CD4-positive, CD25-positive, alpha-beta regulatory T cell (primary cell): ENCODE data around the gene NOP14. TPM values are rescaled to one million over a fixed set of nuclear protein-coding genes. Genes with fewer than 3 reads are reported as not detected.
A peak's percentile ranks its signal among the peaks of the same experiment; 100 is the strongest.
"Not testable (repeated sequence)": the region's sequence is repeated elsewhere in the genome, so short reads cannot be mapped to it uniquely, and the experiment has no call there.

Experiments used
- ATAC-seq, 2 donors: fragments of 150-1000 bp; cut with Tn5 transposase; one replicate each; pipeline ENCODE4 v1.10.0; 2021; ENCODE audit warnings: low read depth in 2 of 2, moderate number of reproducible peaks in 2 of 2, moderate library complexity in 1 of 2
- DNase-seq, 3 donors: peaks; one replicate each; pipeline versions ENCODE4 v3.0.0 to v3.0.0-alpha.2; 2012 to 2022; ENCODE audit warnings: mixed read lengths in 1 of 3
- H3K27ac ChIP-seq: one replicate; pipeline ENCODE4 v1.7.0; 2013; ENCODE audit warnings: mild to moderate bottlenecking, low read length; ENCODE audit not compliant: insufficient read depth, poor library complexity, severe bottlenecking
- H3K27me3 ChIP-seq: one replicate; pipeline ENCODE4 v1.7.0; 2013; ENCODE audit warnings: low read length; ENCODE audit not compliant: control insufficient read depth, insufficient read depth
- H3K36me3 ChIP-seq: one replicate; pipeline ENCODE4 v1.7.0; 2013; ENCODE audit warnings: mild to moderate bottlenecking, low read length, moderate library complexity; ENCODE audit not compliant: control insufficient read depth, insufficient read depth
- H3K4me1 ChIP-seq: 2 replicates; pipeline ENCODE4 v1.7.0; 2013; ENCODE audit warnings: mild to moderate bottlenecking, low read length; ENCODE audit not compliant: insufficient read depth, control insufficient read depth, poor library complexity, severe bottlenecking
- H3K4me3 ChIP-seq: one replicate; pipeline ENCODE4 v1.7.0; 2013; ENCODE audit warnings: low read depth, mild to moderate bottlenecking, low read length, moderate library complexity
- H3K9me3 ChIP-seq, 2 experiments: 1 replicate in 1 of 2; 2 replicates in 1 of 2; pipeline ENCODE4 v1.7.0; 2013; ENCODE audit warnings: low read length in 2 of 2, mild to moderate bottlenecking in 1 of 2, moderate library complexity in 1 of 2; ENCODE audit not compliant: control insufficient read depth in 2 of 2
- H3K27ac Mint-ChIP-seq, 3 donors: one replicate each; pipeline ENCODE4 v1.8.0; 2020 to 2022; ENCODE audit warnings: mild to moderate bottlenecking in 3 of 3, mixed read lengths in 3 of 3, moderate library complexity in 2 of 3
- H3K27me3 Mint-ChIP-seq: one replicate; pipeline ENCODE4 v1.8.0; 2022; ENCODE audit warnings: mild to moderate bottlenecking, mixed read lengths
- H3K36me3 Mint-ChIP-seq: one replicate; pipeline ENCODE4 v1.8.0; 2020; ENCODE audit warnings: mixed read lengths
- H3K4me1 Mint-ChIP-seq, 4 donors: one replicate each; pipeline ENCODE4 v1.8.0; 2020 to 2022; ENCODE audit warnings: mixed read lengths in 4 of 4, mild to moderate bottlenecking in 1 of 4
- H3K4me3 Mint-ChIP-seq, 4 donors: one replicate each; pipeline ENCODE4 v1.8.0; 2020 to 2022; ENCODE audit warnings: mild to moderate bottlenecking in 4 of 4, mixed read lengths in 4 of 4, moderate library complexity in 3 of 4
- H3K9me3 Mint-ChIP-seq, 7 donors: one replicate each; pipeline ENCODE4 v1.8.0; 2020 to 2022; ENCODE audit warnings: mixed read lengths in 7 of 7, mild to moderate bottlenecking in 3 of 7, moderate library complexity in 2 of 7
- polyA plus RNA-seq, 4 donors: library from polyadenylated mRNA; unstranded; fragments of 300-500 nt; fragmentation: Illumina TruSeq; gene quantifications; one replicate each; pipeline ENCODE4 v1.2.3, GENCODE V29; 2021
- total RNA-seq: library from RNA; stranded (reverse); gene quantifications from one replicate; pipeline ENCODE4 v1.2.3, GENCODE V29; 2022

Gene NOP14
- total and polyA plus RNA-seq, 5 donors from 2014 or later: 7.6 to 25.8 (median 10.7) TPM

DNA sequence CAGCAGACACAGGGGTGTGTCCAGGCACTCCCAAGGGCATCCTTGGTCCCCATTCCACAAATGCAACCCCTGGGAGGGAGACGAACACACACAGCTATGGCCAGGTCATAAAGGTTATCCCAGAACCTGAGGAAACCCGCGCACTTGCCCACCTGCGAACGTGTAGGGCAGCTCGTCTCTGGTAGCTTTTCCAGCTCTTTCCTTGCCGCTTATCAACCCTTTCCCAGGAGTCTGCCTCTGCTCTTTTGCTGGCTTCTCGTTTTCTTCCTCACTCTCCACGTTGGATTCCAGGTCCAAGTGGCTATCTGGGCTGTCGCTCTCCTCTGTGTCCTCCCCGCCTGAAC, 13.5 kb downstream of the NOP14 start:
- Mint-ChIP-seq H3K27ac (peak overlapping the region in 2 of 3 donors; percentile 4 to 38), H3K36me3 (peaks cover 61% of the 10 kb centered on the region), H3K4me3 (no peak overlapping the region)

DNA sequence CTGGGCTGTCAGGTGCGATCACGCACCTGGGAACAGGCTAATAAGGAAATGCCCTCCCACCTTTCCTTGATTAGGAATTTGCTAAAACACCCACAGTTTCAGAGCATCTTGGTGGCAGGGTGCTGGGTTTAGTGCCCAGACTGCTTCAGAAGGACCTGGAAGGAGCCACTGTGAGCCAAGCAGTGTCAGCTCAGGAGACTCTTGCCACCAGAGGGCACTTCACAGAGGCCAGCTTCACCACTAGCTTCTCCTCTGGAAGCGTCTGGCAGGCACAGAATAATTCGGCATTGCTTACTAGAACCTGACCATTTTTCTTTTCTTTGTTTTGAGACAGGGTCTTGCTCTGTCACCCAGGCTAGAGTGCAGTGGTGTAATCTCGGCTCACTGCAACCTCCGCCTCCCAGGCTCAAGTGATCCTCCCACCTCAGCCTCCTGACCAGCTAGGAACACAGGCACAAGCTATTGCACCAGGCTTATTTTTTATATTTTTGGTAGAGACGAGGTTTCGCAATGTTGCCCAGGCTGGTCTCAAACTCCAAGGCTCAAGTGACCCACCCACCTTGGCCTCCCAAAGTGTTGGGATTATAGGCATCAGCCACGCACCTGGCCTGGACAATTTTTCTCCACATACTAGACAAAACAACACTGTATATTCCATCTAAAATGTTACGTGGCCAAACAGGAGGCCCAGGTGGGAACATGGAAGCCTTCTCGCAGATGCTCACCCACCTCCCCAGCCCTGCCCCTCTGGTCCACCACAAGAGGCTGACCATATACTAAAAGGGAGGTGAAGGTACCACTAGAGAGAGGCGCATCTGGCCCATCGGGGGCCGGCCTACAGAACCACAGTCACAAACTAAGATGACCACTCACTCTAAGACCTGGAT, 14.1 kb downstream of the NOP14 start:
- H3K27me3 Mint-ChIP-seq: peaks cover 4% of the 10 kb centered on the region
- DNase-seq (peak in 1 of 3 donors; percentile 44), ATAC-seq (no peak)
- H3K4me1 ChIP-seq: no peaks in the 10 kb centered on the region
- peaks cover 87% of the 10 kb centered on the region for H3K36me3 ChIP-seq
- H3K4me3 Mint-ChIP-seq: no peak overlapping the region
- no peaks in the 10 kb centered on the region for H3K9me3 ChIP-seq
- no peaks in the 10 kb centered on the region for H3K9me3 Mint-ChIP-seq
- no peaks in the 10 kb centered on the region for H3K27me3 ChIP-seq
- peak overlapping the region in 1 of 3 donors; percentile 38 for H3K27ac Mint-ChIP-seq
- no peak overlapping the region for H3K4me3 ChIP-seq
- H3K27ac ChIP-seq: no peak overlapping the region
- peaks cover 57% of the 10 kb centered on the region for H3K36me3 Mint-ChIP-seq
- peaks cover 0 to 7% (median 3%) of the 10 kb centered on the region in 4 donors for H3K4me1 Mint-ChIP-seq

More for the DNA sequence above, 13.5 kb downstream of the NOP14 start:
- H3K4me1 Mint-ChIP-seq: peaks cover 0 to 13% (median 8%) of the 10 kb centered on the region in 4 donors
- DNase-seq: no peak
- Histone ChIP-seq H3K4me1 (peaks cover 5% of the 10 kb centered on the region), H3K4me3 (no peak overlapping the region), H3K27me3 (no peaks in the 10 kb centered on the region), H3K9me3 (no peaks in the 10 kb centered on the region), H3K36me3 (peaks cover 83% of the 10 kb centered on the region), H3K27ac (no peak overlapping the region)
- peaks cover 5% of the 10 kb centered on the region for H3K27me3 Mint-ChIP-seq
- no peak for ATAC-seq
- no peaks in the 10 kb centered on the region for H3K9me3 Mint-ChIP-seq

DNA sequence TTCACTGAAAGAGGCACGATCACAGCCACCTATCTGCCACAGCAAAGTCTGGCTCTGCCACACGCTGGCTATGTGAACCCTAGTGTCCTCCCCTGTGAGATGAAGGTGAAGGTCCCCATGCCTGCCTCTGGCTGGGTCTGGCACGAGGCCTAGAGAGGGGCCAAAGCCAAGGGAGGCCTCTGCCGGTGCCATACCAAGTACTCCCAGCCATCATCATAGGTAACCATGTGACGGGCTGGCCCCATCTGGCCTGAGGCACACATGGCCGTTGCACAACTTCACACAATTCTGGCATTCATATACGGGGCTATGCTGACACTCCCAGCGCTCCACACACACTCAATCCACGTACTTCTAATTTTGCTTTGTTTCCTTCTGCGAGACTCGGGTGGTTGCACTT, 15.3 kb downstream of the NOP14 start:
- DNase-seq: no peak
- Mint-ChIP-seq H3K27ac (peak overlapping the region in 1 of 3 donors; percentile 79), H3K4me3 (no peak overlapping the region), H3K4me1 (no peaks in the 10 kb centered on the region), H3K9me3 (no peaks in the 10 kb centered on the region), H3K27me3 (peaks cover 4% of the 10 kb centered on the region), H3K36me3 (peaks cover 49% of the 10 kb centered on the region)
- no peaks in the 10 kb centered on the region for H3K27me3 ChIP-seq
- H3K27ac ChIP-seq: no peak overlapping the region
- ATAC-seq: no peak
- no peaks in the 10 kb centered on the region for H3K4me1 ChIP-seq
- H3K4me3 ChIP-seq: no peak overlapping the region
- no peaks in the 10 kb centered on the region for H3K9me3 ChIP-seq
- H3K36me3 ChIP-seq: peaks cover 91% of the 10 kb centered on the region

DNA sequence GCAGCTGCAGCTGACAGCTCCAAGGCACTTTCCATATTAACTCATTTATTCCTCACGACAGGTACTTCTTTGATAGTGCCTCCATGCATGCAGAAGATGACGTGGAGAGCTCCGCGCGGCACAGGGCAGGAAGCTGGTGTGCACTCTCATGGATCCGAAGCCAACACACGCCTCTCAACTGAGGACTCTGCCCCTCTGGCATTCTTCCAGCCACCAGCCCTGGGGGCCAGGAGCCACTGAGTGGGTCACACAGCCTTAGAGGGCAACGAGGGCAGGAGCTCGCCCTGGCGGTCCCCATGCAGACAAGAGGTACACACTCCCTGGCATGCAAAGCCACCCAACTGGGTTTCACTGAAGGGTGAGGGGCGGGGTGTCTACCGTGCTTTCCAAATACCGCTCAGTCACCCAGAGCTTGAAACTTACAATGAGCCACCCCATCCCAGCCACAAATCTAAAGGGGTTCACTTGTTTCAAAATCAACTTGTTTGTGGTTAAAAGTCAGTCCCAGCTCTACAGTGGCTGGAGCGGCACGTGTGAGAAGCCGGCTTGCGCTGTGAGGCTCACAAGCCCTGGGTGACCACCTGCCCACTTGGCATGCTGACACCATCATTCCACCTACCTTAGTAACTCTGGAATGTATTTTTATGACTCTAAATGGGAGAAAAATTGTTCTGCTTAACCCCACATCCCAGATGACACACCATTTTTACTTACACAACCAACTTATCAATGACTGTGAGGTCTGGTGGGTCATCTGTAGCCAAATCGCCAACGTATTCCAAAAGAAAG, 16.2 kb downstream of the NOP14 start:
- H3K36me3 Mint-ChIP-seq: peaks cover 45% of the 10 kb centered on the region
- H3K9me3 ChIP-seq: no peaks in the 10 kb centered on the region
- peaks cover 4% of the 10 kb centered on the region for H3K27me3 Mint-ChIP-seq
- H3K4me3 ChIP-seq: no peak overlapping the region
- no peak overlapping the region for H3K27ac ChIP-seq
- DNase-seq (no peak), ATAC-seq (no peak)
- H3K9me3 Mint-ChIP-seq: no peaks in the 10 kb centered on the region
- H3K4me1 ChIP-seq: no peaks in the 10 kb centered on the region
- no peak overlapping the region for H3K4me3 Mint-ChIP-seq
- peaks cover 0 to 4% (median 0%) of the 10 kb centered on the region in 4 donors for H3K4me1 Mint-ChIP-seq
- H3K27me3 ChIP-seq: no peaks in the 10 kb centered on the region
- H3K36me3 ChIP-seq: peaks cover 91% of the 10 kb centered on the region
- no peak overlapping the region for H3K27ac Mint-ChIP-seq

DNA sequence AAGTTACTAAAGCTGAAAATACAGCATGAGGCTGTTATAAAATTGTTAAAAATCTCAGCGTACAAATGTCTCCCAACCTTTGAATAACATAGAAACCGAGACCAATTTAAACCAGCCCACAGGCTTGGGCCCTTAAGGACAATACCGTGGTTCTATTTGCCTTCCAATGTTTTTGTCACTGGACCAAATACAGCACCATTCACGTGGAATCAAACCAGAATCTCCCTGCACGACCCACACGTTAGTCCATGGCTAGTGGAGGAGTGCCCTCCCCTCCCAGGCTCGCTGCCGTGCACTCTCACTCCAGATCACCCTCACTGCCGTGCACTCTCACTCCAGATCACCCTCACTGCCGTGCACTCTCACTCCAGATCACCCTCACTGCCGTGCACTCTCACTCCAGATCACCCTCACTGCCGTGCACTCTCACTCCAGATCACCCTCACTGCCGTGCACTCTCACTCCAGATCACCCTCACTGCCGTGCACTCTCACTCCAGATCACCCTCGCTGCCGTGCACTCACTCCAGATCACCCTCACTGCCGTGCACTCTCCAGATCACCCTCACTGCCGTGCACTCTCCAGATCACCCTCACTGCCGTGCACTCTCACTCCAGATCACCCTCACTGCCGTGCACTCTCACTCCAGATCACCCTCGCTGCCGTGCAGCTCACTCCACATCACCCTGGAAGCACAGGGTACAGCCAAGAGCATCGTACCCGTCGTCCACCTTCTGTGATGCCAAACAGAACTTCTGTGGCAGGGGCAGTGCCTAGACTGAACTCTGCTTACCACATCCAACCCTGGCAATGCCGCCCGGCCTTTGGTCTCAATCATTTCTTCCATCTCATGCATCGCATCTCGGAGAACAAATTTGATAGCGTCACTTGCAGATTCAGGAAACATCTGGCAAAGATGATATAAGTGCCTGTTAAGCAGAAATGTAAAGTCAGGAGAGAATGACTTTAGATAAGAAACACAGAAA, 17.3 kb downstream of the NOP14 start:
- not testable (repeated sequence) for H3K4me3 Mint-ChIP-seq, H3K27ac ChIP-seq, ATAC-seq, H3K9me3 ChIP-seq, H3K4me3 ChIP-seq, H3K27me3 ChIP-seq, H3K4me1 ChIP-seq, H3K9me3 Mint-ChIP-seq, H3K4me1 Mint-ChIP-seq, H3K27me3 Mint-ChIP-seq, DNase-seq
- H3K36me3 ChIP-seq: peaks cover 93% of the 10 kb centered on the region
- Mint-ChIP-seq H3K27ac (peak overlapping the region in 2 of 3 donors; percentile 20 to 61), H3K36me3 (peaks cover 38% of the 10 kb centered on the region)

DNA sequence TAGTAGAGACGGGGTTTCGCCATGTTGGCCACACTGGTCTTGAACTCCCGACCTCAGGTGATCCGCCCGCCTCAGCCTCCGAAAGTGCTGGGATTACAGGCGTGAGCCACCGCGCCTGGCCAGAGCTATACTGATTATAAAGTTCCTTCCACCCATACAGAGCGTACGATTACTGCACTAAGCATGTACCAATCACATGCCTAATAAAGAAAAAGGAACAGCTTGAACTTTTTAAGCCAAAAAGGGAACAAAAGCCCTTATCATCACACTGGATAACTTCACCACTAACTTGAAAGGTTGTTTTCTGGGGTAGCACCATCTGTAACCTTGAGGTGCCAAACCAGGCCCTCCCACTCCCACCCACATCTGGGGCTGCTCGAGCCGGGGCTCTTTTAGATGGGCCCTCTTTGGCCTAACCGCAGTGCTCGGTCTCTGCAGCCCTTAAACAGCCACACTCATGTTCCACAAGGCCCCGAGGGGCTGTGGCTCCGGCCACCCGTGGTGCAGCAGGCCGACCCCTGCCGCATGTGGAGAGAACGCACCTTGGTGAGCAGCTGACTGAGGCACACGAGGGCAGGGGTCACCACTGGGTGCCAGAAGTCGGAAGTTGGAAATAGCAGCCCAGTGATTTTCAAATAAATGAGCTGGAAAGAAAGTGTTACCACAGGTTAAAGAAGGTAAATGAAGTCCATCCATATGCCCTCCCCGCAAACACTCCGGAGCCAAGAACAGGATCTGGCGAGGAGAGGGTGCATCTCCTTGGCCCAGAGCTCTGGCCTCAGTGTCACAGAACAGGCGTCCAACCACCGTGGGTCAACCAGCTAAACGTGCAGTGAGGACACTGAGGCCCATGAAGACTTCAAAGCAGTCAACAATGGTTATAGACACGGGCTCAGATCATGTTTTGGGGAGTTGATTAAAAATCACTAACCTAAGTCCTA, 18.4 kb downstream of the NOP14 start:
- Mint-ChIP-seq H3K4me1 (peaks cover 0 to 4% (median 0%) of the 10 kb centered on the region in 4 donors), H3K4me3 (no peak overlapping the region), H3K36me3 (peaks cover 30% of the 10 kb centered on the region), H3K27me3 (peaks cover 4% of the 10 kb centered on the region), H3K9me3 (no peaks in the 10 kb centered on the region), H3K27ac (no peak overlapping the region)
- Histone ChIP-seq H3K4me1 (no peaks in the 10 kb centered on the region), H3K27me3 (no peaks in the 10 kb centered on the region), H3K36me3 (peaks cover 93% of the 10 kb centered on the region), H3K27ac (no peak overlapping the region), H3K4me3 (no peak overlapping the region), H3K9me3 (no peaks in the 10 kb centered on the region)
- ATAC-seq (no peak), DNase-seq (no peak)
